HG03520 (cell line): ENCODE data around the gene NLGN4X.
"Not testable (repeated sequence)": the region's sequence is repeated elsewhere in the genome, so short reads cannot be mapped to it uniquely, and the experiment has no call there.

ENCODE experiments used
- ATAC-seq: cut with Tn5 transposase; IDR thresholded peaks from one replicate; pipeline ENCODE4 v1.9.1; 2021; ENCODE audit warnings: mild to moderate bottlenecking, moderate library complexity; ENCODE audit not compliant: unreplicated experiment

NLGN4X gene

DNA sequence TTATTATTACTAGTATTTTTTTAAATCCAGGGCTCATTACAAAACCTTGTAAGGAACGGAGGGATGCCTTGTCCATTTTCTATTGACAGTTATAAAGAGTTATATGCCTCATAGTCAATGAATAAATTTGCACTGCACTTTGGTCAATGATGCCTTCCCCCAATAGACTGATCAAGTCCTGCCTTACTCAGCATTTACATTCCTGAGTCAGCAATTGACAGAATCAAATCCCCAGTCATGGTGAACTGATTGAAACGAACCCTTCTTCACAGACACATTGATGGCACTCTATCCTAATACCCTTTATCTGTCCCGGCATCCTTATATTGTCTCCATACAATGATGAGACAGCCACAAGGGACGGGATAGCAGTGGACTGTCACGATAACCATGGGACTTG is 213.2 kb downstream of the NLGN4X start:
- ATAC-seq = no peak

DNA sequence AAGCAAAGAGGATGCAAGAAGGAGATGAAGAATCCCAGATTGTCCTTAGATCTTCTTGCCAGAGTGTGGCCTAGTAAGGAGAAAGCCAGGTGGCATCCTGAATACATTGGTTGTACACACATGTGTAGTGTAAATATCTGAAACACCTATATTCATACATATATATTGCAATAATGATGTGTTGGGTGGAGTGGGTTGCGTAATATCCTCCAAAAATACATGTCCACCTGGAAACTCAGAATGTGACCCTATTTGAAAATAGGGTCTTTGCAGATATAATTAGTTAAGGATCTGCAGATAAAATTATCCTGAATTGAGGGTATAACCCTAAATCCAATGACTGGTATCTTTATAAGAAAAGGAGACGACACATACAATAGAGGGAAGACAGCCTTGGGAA is 216.3 kb downstream of the NLGN4X start:
- no peak for ATAC-seq

DNA sequence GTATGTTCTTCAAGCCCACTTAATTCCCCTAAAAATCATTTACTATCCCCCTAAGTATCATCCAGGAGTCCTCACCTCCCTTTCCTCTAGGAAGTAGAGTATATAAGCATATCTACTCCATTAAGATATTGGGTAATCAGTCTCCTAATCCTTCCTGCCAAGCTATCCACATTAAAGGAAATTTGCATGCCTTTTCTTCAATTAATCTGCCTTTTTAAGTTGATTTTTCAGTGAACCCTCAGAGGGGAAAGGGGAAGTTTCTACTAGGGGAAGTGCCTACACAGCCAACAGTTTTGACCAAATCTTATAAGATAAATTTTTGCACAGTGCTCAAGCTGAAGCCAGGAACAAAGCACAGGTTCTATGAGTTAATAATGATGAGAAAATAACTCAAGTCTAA is 222.8 kb downstream of the NLGN4X start:
- ATAC-seq = no peak

DNA sequence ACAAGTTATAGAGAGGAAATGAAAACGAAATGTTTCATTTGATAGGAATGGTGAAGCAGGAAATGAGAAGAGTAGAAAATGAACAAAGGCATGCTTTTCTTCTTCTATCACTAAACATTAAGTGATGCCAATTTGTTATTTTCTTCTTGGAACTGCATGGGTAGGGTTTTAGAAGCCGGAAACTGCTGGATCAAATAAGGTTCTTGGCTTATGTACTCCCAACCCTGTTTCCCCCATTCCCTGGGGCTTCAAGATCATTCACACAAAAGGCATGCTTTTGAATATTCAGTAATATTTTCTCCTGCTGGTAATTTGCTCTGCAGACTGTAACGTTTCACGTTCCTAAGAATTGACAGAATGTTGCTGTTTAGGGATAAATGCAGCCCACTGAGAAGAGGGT is 224.1 kb downstream of the NLGN4X start:
- no peak for ATAC-seq

DNA sequence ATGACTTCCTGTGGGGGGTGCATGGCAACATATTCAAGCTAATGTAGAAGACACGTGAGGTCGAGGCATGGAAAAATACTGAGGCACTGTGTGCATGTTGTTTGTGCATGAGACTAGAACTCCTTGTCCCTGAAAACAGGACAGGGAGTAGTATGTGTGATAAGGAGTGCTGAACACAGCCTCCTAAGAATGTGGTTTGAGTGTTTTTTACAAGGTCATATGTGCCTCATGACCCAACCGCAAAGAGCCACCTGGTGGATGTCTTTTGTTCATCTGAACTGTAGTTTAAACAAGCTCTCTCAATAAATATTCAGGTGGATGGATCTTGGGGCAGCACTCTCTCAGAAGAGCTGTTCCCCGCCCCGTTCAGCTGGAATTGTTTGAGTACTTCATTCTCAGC is 226.6 kb downstream of the NLGN4X start:
- ATAC-seq = no peak

DNA sequence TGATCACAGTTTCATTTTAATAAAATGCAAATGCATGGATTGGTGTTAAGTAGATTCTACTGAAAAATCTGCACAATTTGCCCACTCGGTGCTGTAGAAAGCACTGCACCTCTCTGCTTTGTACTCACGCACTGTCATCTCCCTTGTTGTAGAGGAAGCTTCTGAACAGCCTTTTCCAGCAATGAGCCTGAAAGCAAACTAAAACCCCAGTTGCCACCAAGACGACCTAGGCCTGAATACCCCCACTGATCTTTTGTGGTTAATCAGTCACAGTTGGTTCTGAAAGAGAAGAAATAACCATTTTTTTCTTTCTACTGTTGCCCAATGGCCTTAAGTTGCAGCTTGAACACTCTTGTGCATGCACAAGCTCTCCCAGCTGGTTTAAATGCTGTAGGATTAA is 229.8 kb downstream of the NLGN4X start:
- ATAC-seq = no peak

DNA sequence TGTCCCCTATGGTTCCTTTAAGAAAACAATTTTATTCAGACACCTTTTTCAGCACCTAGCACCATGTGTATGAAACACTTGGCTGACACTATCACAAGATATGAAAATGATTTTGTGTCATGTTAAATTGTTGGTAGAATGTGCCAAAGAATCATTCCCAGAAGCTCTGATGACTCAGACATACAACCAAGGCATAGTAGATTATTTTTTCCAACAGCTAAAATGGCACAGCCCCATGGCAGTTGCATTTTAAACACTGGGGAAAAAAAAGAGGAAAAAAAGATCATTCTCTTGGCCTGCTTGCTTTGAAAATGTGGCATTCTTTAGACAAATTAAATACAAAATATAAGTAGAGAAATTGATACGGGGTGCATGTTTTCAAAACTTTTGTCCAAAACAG is 230.2 kb downstream of the NLGN4X start:
- ATAC-seq = no peak

DNA sequence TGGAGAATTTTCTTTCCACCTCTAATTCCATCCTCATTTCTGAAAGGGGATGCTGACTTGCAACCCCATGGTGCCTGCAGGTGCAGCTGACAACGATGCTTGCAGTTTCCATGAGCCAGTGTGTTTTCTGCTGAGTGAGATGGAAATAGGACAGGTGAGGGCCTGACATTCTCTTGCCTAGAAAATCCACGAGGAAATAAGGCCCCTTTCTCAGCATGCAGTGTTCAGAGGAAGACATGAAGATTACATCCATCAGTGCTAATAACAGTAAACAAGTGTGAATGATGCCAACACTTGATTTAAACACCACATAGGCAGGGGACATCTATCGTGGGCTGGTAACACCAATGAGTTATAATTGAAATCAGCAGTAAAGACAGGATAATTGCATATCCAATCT is 237.3 kb downstream of the NLGN4X start:
- no peak for ATAC-seq

DNA sequence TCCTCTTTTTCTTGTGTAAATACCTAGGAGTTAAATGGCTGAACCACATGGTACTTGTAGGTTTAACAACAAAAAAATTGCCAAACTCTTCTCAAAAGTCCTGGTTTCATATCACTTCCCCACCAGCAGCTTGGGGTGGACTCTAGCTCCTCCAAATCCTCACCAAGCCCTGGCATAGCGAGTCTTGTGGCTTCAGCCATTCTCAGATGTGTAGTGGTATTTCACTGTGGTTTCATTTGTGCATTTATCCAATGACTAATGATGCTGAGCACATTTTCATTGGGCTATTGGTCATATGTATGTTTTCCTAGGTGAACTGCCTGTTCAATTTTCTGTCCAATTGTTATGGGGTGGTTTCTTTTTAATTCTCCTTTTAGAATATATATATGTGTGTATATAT is 249.3 kb downstream of the NLGN4X start:
- no peak for ATAC-seq

DNA sequence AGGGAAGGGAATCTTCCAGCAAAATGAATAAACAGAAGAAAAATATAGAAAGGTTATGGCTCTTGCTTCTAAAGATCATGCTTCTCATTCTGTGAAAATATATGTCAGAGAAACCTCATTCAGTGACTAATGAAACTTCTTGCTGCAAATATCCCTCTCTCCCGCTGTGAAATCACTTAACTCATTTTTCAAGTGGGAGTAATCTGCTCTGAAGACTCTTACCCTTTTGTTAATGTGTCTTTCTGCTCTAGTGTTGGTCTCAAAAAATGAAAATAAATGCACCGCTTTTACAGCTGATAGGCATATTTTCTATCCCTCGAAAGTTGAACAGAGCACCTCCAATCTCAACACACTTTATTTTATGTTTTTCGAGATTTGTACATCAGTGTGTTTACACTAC is 252.3 kb downstream of the NLGN4X start:
- ATAC-seq = no peak

DNA sequence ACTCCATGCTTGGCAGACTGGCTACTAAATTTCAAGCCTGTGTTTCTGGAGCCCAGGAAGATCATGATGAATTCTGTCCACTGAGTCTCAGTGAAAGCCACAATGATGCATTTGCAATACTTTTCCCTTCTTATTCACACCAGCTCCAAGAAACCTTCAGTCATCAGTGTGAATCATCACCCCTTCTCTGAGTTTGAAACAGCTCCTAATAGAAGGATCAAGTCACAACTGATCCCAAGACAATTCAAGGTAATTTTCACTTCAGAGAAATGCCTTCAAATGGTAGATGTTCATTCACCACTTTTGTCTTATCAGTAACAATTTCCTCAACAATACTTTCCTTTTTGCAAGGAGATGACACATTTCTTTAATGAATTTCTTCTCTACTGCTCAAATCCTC is 257.4 kb downstream of the NLGN4X start:
- ATAC-seq = no peak

DNA sequence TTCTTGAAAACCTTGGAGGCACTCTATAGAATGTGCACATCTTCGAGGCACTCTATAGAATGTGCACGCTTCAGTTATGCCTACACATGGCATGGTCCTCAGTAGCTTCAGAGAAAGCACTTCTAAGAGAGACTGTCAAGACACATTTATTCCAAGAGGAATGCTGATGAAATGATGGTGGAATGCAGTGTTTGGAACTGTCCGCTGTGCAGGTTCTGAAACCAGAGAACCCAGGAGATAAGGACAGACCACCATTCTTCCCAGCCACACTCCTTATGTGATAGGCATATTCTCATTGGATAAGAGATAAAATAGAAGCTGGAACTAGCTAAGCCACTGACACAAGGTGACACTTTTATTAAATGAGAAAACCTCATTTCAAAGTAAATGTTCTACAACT is 263.3 kb downstream of the NLGN4X start:
- no peak for ATAC-seq

DNA sequence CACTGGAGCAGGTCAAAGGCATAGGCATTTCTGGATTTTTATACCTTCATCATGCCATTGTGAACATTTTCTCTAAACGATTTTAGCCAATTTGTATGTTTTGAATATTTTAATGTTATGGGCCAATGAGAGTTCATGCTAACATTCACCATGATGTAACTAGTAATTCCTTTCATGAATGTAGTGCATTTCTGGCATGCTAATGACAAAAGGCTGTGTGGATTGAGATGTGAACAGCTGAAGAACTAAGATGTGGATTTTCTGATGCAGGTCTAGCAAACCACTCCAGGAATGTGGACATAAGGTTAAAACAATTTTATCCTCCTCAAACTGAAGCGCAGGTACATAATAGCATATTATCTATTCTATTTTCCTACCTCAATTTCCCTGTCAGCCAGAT is 269.4 kb downstream of the NLGN4X start:
- ATAC-seq = no peak

DNA sequence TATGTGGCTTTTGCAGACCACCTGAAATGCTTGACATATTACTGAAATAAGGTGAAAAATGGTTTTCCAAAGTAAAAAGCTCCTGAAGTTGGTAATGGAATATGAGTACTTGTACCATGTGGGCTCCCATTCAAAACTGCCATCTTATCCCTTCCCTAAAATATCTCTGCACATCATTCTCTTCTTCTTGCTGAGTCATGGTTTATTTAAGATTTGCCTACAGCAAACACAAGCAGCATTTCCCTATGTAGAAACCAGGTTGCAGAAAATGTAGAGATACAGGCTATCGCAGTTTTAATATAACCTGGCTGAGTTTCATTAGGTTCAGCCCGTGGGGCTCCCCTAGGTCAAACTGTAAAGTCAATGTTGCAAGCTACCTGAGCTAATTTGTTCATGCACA is 270.1 kb downstream of the NLGN4X start:
- no peak for ATAC-seq

DNA sequence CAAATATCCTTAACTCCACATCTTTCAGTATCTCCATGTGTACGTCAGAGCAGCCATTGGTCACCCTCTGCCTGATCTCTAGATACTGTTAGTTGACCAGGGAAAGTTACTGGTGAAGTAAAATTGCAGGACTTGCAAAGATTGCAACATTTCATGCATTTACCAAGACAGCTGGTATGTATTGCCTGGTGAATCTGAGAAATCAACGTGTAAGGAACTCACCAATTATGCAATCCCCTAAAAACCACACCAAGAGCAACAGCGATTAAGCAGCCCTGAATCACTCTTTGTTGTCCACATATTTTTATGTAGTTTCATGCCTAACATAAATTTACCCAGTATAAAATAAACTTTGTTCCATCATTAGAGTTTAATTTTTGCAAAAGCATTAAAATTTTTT is 271.2 kb downstream of the NLGN4X start:
- no peak for ATAC-seq

DNA sequence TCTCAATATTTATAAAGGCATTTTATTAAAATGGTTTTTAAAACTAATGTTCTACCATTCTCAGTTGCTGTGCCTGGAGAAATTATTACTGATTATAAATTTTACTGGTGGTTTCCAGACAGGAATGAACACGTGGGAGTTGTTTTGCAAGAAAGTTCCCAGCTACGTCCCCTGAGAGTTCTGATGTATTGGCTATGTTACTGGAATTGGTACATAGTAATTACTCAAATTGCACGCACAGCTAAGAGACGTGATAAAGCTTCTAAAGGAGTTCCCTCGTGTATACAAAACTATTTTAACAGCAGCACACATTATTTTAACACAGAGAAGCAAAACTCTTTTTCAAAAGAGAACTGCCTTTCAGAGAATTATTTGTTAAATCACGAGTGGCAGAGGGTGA is 292.2 kb downstream of the NLGN4X start:
- no peak for ATAC-seq

DNA sequence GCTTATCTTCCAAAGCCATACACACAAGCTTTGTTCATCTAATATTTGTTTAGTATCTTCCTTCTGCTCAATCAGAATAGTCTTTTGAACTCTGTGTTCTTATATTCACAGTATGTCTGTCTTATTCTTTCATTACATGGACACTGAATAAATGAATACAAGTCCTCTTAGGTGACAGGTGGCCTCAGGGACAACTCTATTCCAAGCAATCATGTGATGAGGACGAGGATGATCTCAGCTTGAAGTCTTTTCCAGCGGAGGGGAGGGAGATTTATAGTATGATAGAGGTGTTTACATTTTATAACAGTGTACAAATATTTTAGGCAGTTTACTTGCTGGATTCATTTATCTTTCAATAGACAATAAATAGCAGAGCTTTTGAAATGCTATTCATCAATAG is 300.4 kb downstream of the NLGN4X start:
- no peak for ATAC-seq

DNA sequence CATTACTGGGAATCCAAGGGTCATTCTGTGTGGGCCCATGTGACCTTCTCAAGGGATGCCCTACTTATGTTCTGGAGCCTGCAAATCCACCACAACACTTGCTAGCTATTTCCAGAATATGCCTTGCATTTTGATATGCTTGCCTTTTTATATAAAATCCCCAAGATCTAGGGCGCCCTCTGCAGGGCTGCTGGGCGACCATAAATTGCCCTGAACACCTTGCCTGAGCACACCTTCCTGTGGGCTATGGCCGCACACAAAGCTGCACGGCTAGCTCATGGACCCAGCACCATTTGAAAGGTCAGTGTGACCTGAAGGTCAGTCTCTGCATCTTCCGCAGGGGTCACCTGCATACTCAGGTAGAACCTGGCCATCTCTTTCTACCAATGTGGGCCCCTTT is 311.7 kb downstream of the NLGN4X start:
- no peak for ATAC-seq

DNA sequence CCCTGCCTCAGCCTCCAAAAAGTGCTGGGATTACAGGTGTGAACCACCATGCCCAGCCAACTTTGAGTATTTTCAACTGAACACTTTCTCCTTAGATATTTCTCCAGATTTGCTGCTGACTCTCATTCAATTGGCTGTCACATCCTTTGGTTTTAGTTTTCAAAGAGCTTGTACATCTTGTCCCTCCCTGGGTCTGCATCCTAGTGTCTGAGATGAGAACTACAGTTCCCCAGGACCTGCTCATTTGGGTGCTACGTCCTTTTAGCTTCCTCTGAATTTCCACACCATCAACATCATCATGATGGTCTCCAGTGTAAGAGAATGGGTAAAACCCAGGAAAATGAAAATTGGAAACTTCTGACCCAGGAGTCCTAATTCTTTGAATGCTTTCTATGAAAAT is 312.9 kb downstream of the NLGN4X start:
- no peak for ATAC-seq

DNA sequence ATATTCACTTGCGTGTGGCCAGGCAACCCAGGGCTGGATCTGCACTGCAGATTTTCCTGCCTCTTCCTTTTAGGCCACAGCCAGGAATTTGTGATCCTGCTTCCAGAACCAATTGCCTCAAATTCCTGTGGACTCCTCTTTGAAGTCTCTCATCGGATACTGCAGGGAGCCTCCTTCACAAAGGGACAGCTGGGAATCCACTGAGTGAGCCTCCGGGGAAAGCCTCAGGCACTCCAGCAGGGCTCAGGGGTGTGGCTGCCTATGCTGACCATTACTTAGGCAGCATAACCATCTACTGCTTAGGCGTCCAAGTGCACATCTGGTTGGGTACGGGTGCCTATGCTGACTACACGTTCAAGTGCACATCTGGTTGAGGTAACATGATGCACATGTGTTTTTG is 321.5 kb downstream of the NLGN4X start:
- ATAC-seq = no peak

DNA sequence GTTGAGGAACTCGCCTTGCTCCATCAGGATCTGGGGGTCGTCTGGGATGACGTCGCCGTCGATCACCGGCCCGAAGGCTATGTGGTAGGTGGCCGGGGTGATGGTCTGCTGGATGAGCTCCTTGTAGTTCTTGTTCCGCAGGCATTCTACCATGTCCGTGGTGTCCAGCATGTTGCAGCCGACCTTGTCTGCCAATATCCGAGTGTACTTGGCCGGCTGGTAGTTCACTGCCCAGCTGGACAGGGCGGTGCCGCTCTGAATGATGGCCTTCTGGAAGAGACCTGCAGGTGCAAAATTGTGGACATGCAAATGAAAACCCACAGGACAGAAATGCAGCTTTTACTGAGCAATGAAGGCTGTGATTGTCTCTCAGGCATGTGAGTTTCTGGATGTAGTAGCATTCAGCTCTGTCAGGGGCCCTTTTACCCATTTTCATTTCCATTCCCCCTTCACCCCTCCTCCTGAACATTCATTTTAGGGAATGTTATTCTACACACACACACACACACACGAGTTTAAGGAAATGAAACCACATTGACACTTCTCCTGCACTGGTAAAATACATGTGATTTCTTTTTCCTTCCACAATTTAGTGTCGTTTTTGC is 325.0 kb downstream of the NLGN4X start:
- ATAC-seq = not testable (repeated sequence)

DNA sequence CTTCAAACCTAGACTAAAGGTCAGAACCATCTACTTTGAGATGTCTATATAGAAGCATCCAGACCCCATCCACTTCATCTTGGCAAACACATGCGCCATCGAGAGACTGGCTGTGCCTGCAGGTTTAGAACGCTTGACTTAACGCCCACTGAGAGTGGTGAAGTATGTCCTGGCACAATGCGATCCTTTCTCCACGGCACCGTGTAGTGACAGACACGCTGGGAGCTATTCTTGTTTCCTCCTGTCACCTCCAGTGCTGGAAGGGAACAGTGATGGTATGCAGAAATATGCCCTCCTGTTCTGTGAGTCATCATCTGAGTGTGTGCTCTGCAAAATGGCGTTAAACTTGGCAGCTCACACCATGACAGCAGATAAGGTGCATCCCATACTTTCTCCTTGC is 330.2 kb downstream of the NLGN4X start:
- no peak for ATAC-seq

DNA sequence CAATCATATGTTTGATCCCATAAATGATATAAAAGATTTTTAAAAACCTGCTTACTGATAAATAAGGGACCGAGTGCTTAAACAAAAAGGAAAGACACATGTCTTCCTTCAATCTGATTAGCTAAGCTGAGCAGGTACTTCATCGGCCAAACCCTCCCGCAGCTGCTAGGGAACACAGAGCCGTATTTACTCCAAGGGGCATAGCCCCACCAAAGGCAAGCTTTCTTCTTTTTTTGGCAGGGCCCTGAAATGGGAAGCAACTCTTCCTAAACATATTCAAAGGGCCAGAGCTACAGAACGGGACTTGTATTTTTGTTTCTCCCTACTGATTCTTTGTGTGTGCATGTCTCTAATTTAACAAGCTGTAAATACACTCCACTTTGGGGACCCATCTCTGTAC is 337.3 kb downstream of the NLGN4X start:
- ATAC-seq = no peak
